RPMI7951 (cell line): ENCODE results near the gene DPH6. TPM values are rescaled to one million over a fixed set of nuclear protein-coding genes. Genes with fewer than 3 reads are reported as not detected.
"Not testable (repeated sequence)": the region's sequence is repeated elsewhere in the genome, so short reads cannot be mapped to it uniquely, and the experiment has no call there.

Experiments
- DNase-seq: peaks from one replicate; pipeline ENCODE4 v3.0.0-alpha.2; 2012; ENCODE audit warnings: low read depth
- total RNA-seq: library from RNA; depleted of rRNA; stranded (reverse); fragments of >200 nt; shearing (Covaris generic); gene quantifications from 2 replicates; pipeline ENCODE4 v1.2.3, GENCODE V29; 2014

The DPH6 gene
- total RNA-seq, 1 experiment from 2014 or later = 30.8 TPM

DNA sequence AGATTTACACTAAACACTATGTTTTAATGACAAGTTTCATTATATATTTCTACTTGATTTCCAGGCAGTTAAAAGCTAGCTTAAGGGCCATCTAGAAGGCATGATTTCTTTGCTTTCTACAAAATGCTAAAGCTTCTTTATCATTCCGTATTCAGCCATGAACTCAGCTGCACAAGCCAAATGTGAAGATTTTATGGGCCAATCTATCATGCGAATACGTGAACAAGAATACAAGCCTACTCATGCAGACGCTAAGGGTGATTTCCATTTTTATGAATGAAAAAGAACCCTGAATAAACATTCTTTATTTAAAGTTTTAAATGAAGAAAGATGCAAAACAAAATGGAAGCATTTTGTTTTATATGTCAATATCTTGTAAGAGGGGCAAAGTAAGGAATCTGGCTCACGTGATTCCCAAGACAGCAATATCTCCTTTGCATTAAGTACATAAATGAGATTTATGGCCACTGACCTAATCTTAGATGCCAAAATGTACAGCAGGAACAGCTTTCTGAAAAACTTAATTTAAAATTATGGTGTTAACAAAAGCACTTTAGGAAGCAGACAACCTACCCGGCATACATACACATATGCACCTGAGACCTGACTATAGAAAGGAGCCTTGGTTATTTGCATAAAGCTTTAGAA is 215.8 kb downstream of the DPH6 start:
- no peak for DNase-seq

DNA sequence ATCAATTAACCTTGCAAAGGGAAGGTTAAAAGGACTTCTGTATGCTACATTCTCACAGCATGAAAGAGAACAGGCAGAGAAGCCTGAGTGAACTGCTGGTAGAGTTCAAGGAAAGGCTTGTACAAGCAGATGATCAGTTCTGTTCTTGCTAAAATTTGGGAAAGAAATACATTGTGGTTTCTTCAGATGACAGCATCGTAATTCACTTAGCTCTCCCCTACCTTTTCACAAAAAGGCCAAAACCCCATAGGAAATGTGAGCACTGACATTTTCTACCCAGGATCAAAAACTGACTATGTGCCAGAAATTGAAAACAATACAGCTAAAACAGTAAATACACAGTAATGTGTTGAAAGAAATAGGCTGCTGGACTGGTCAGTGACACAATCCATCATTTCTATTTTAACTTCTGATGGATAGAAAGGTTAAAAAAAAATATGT is 216.4 kb downstream of the DPH6 start:
- DNase-seq = no peak

DNA sequence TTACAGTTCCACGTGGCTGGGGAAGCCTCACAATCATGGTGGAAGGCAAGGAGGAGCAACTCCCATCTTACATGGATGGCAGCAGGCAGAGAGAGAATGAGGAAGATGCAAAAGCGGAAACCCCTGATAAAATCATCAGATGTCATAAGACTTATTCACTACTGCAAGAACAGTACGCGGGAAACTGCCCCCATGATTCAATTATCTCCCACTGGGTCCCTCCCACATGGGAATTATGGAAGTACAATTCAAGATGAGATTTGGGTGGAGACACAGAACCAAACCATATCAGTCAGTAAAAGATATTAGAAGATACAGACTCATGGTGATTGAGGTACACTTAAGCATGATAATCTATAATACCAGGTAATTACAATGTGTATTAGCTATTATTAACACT is 217.1 kb downstream of the DPH6 start:
- not testable (repeated sequence) for DNase-seq

DNA sequence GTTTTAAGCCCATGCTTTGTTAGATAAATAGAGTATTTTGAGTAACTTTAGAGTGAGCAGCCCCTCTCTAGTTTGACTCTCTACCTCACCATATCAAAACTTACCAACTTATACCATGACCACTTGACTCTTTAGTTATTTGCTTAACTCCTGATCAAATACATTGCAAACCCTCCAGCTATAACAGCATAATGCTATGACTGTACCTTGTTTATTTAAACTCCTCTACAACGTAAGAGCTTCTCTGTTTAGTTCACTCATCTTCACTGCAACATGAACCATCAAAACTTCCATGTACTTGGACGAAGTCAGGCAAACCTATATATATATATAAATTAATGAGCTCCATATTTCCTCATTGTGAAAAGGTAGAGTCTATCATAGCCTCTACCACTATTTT is 218.2 kb downstream of the DPH6 start:
- DNase-seq = no peak

DNA sequence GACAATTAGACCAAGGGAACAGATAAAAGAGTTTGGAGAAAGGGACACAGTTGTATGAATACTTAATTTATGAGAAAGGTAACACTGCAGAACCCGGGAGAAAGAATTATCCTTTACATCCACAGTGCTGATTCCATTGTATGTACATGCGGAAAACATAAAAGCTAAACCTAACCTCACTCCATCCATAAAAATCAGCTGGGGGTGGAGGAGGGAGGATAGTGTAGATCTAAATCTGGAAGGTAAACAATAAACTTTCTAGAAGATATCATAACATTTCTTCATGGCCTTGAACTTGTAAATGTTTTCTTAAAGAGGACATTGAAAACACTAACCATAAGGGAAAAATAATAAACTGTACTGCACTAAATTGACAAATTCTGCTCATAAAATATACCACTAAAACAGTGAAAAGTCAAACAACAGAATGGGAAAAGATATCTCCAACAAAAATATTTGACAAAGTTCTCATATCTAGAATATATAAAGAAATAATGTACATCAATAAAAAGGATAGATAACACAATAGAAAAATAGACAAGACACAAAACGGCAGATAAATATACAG is 220.5 kb downstream of the DPH6 start:
- no peak for DNase-seq

DNA sequence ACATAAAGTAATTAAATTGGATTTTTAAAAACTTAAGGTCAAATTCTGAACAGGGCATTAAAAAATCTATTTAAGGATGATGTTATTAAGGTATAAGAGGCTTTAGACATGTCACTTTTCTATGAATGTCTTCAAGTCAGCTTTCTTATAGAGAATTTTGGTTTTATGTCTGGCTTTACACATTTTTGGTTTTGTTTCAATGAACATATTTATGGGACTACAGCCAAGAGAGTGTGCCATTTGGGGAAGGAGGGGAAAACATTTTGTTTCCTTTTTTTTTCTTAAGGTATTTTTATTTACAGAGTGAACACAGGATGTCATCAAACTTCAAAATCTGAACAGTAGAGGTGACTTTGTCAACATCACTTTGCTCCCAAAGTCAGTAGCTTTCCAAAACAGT is 222.8 kb downstream of the DPH6 start:
- no peak for DNase-seq

DNA sequence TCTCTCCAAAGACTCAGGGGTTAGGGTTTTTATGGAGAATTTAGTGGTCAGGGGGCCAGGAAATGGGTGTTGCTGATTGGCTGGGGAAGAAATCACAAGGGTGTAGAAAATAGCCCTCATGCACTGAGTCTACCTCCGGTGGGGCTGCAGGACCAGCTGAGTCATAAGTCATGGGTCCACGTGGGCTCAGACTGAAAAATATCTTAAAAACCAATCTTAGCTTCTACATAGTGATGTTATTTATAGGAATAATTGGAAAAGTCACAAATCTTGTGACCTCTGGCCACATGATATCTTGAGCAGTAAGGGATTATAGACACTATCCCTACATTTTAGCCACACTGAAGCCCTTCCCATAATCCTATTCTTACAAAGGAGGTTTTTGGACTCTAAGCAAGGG is 224.0 kb downstream of the DPH6 start:
- no peak for DNase-seq

DNA sequence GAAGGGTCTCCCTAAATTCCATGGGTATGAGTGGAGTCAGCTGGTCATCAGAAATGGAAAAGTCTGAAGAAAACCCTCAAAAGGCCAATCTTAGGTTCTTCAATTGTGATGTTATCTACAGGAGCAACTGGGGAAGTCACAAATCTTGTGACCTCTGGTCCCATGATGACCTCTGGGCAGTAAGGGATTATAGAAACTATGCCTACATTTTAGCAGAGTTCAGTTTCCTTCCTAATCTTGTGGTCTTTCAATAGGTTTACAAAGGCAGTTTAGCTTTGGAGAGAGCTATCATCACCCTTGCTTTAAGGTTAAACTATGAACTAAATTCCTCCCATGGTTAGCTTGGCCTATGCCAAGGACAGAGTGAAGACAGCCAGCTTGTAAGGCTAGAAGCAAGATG is 225.1 kb downstream of the DPH6 start:
- no peak for DNase-seq
